Mesenchymal stem cell (in vitro differentiated cells and primary cell): ENCODE measurements around the gene IGSF23.

ENCODE experiments used
- DNase-seq: peaks from one replicate; pipeline ENCODE4 v3.0.0-alpha.2; 2013
- H2AFZ ChIP-seq: one replicate; pipeline ENCODE4 v1.6.1; 2013; ENCODE audit warnings: low read depth, mild to moderate bottlenecking, control low read depth, inconsistent platforms, low read length, moderate library complexity
- H2AK5ac ChIP-seq: 2 replicates; pipeline ENCODE4 v1.6.1; 2013; ENCODE audit warnings: low read length, moderate library complexity, mild to moderate bottlenecking, inconsistent platforms; ENCODE audit not compliant: severe bottlenecking
- H2BK120ac ChIP-seq: one replicate; pipeline ENCODE4 v1.6.1; 2013; ENCODE audit warnings: low read depth, mild to moderate bottlenecking, inconsistent platforms, low read length, moderate library complexity
- H2BK12ac ChIP-seq, 2 experiments: one replicate each; pipeline ENCODE4 v1.6.1; 2013; ENCODE audit warnings: inconsistent platforms in 2 of 2, low read length in 2 of 2, mild to moderate bottlenecking in 2 of 2, moderate library complexity in 2 of 2, control low read depth in 1 of 2
- H2BK15ac ChIP-seq: one replicate; pipeline ENCODE4 v1.6.1; 2013; ENCODE audit warnings: mild to moderate bottlenecking, low read depth, inconsistent platforms; ENCODE audit not compliant: poor library complexity, severe bottlenecking
- H2BK5ac ChIP-seq: 2 replicates; pipeline ENCODE4 v1.6.1; 2013; ENCODE audit warnings: low read depth, mild to moderate bottlenecking, low read length, control low read depth, inconsistent platforms; ENCODE audit not compliant: poor library complexity, severe bottlenecking
- H3K14ac ChIP-seq, 2 experiments: one replicate each; pipeline ENCODE4 v1.6.1; 2013; ENCODE audit warnings: inconsistent platforms in 2 of 2, low read length in 2 of 2, control low read depth in 1 of 2, mild to moderate bottlenecking in 1 of 2, moderate library complexity in 1 of 2
- H3K18ac ChIP-seq, 2 experiments: one replicate each; pipeline ENCODE4 v1.6.1; 2013; ENCODE audit warnings: inconsistent platforms in 2 of 2, low read length in 2 of 2, control low read depth in 1 of 2, low read depth in 1 of 2, mild to moderate bottlenecking in 1 of 2
- H3K23ac ChIP-seq, 2 experiments: one replicate each; pipeline ENCODE4 v1.6.1; 2013; ENCODE audit warnings: inconsistent platforms in 2 of 2, low read length in 2 of 2, mild to moderate bottlenecking in 2 of 2, moderate library complexity in 2 of 2, control low read depth in 1 of 2
- H3K27ac ChIP-seq: 2 replicates; pipeline ENCODE4 v1.5.1; 2013; ENCODE audit warnings: mild to moderate bottlenecking, moderate library complexity, low read length, control low read depth, inconsistent platforms; ENCODE audit not compliant: poor library complexity, severe bottlenecking
- H3K27me3 ChIP-seq, 2 experiments: 2 replicates each; pipeline versions ENCODE4 v1.6.1 to v1.7.0; 2013; ENCODE audit warnings: low read length in 2 of 2, mild to moderate bottlenecking in 2 of 2, moderate library complexity in 2 of 2, control low read depth in 1 of 2, inconsistent platforms in 1 of 2; ENCODE audit not compliant: control insufficient read depth in 1 of 2, insufficient read depth in 1 of 2
- H3K36me3 ChIP-seq, 2 experiments: 2 replicates each; pipeline versions ENCODE4 v1.6.1 to v1.7.0; 2013; ENCODE audit warnings: low read length in 2 of 2, control low read depth in 1 of 2, inconsistent platforms in 1 of 2, low read depth in 1 of 2, mild to moderate bottlenecking in 1 of 2; ENCODE audit not compliant: insufficient read depth in 2 of 2, control insufficient read depth in 1 of 2
- H3K4ac ChIP-seq, 2 experiments: one replicate each; pipeline ENCODE4 v1.6.1; 2013; ENCODE audit warnings: inconsistent platforms in 2 of 2, low read length in 2 of 2, mild to moderate bottlenecking in 2 of 2, moderate library complexity in 2 of 2, control low read depth in 1 of 2, low read depth in 1 of 2
- H3K4me1 ChIP-seq: 2 replicates; pipeline ENCODE4 v1.6.1; 2013; ENCODE audit warnings: low read depth, low read length, control low read depth; ENCODE audit not compliant: control insufficient read depth, insufficient read depth
- H3K4me2 ChIP-seq: 2 replicates; pipeline ENCODE4 v1.6.1; 2013; ENCODE audit warnings: low read length, mild to moderate bottlenecking, inconsistent platforms; ENCODE audit not compliant: poor library complexity, severe bottlenecking
- H3K4me3 ChIP-seq, 2 experiments: 2 replicates each; pipeline versions ENCODE4 v1.5.1 to v1.7.0; 2013; ENCODE audit warnings: low read length in 2 of 2, mild to moderate bottlenecking in 2 of 2, control low read depth in 1 of 2, low read depth in 1 of 2; ENCODE audit not compliant: insufficient read depth in 1 of 2
- H3K79me1 ChIP-seq: replicated peaks from 2 replicates; pipeline ENCODE4 v1.6.1; 2013; ENCODE audit warnings: mild to moderate bottlenecking, control low read depth, low read length, inconsistent platforms; ENCODE audit not compliant: poor library complexity, severe bottlenecking
- H3K9ac ChIP-seq: 2 replicates; pipeline ENCODE4 v1.7.0; 2013; ENCODE audit warnings: mild to moderate bottlenecking, low read length, moderate library complexity
- H3K9me3 ChIP-seq: 2 replicates; pipeline ENCODE4 v1.7.0; 2013; ENCODE audit warnings: mild to moderate bottlenecking, low read length; ENCODE audit not compliant: control insufficient read depth
- H4K8ac ChIP-seq: one replicate; pipeline ENCODE4 v1.6.1; 2013; ENCODE audit warnings: inconsistent platforms, mild to moderate bottlenecking, low read length, moderate library complexity
- H4K91ac ChIP-seq: one replicate; pipeline ENCODE4 v1.6.1; 2013; ENCODE audit warnings: mild to moderate bottlenecking, low read length, inconsistent platforms
- WGBS: methylation state at CpG from one replicate; pipeline ENCODE4 v1.1.7; 2013; ENCODE audit warnings: mixed read lengths; 5-methylcytosine and 5-hydroxymethylcytosine counted together

IGSF23 gene

DNA sequence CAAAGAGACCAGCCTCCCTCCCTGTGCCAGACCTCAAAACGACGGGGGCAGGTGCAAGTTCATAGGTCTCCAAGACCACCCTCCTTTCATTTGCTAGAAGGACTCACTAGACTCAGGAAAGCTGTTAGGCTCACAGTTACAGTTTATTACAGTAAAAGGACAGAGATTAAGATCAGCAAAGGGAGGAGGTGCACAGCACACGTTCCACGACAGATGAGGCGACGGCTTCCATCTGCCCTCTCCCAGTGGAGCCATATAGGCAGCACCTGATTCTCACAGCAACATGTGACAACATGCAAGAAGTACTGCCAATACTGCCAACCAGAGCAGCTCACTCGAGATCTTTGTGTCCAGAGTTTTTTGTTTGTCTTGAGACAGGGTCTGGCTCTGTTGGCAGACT, 48.5 kb downstream of the IGSF23 start:
- H3K23ac ChIP-seq = no peak overlapping the region

GRCh38 chr19:44662691-44663385, 49.5 kb downstream of the IGSF23 start:
- no peak overlapping the region for H2AK5ac ChIP-seq
- no peak overlapping the region for H3K4me3 ChIP-seq
- peak overlapping the region in 1 of 2 experiments; percentile 11 for H3K18ac ChIP-seq
- no peak overlapping the region for H3K14ac ChIP-seq
- H3K27ac ChIP-seq = no peak overlapping the region
- H3K27me3 ChIP-seq = no peaks in the 10 kb centered on the region
- H3K4me1 ChIP-seq = no peaks in the 10 kb centered on the region
- no peak overlapping the region for H4K8ac ChIP-seq
- no peak overlapping the region for H2AFZ ChIP-seq
- H3K4ac ChIP-seq = no peak overlapping the region
- no peak overlapping the region for H4K91ac ChIP-seq
- H3K9ac ChIP-seq = no peak overlapping the region
- no peak overlapping the region for H3K4me2 ChIP-seq
- peaks cover 50 to 58% of the 10 kb centered on the region in 2 experiments for H3K36me3 ChIP-seq
- 69% methylated on average over 7 of the region's 7 CpGs for WGBS
- H3K23ac ChIP-seq = peak overlapping the region in 1 of 2 experiments; percentile 14
- DNase-seq = peak; percentile 56
- no peaks in the 10 kb centered on the region for H3K9me3 ChIP-seq
- no peak overlapping the region for H2BK12ac ChIP-seq
- H2BK120ac ChIP-seq = no peak overlapping the region
- no peak overlapping the region for H2BK5ac ChIP-seq
- H3K79me1 ChIP-seq = peaks cover 17% of the 10 kb centered on the region
- no peak overlapping the region for H2BK15ac ChIP-seq

More for the DNA sequence above, 48.5 kb downstream of the IGSF23 start:
- Histone ChIP-seq H3K14ac (no peak overlapping the region), H2AFZ (no peak overlapping the region), H3K4me1 (peaks cover 3% of the 10 kb centered on the region), H2BK12ac (no peak overlapping the region), H3K4me3 (no peak overlapping the region), H3K4me2 (no peak overlapping the region), H3K18ac (no peak overlapping the region), H3K4ac (no peak overlapping the region), H4K91ac (no peak overlapping the region), H3K36me3 (peaks cover 53 to 67% of the 10 kb centered on the region in 2 experiments), H2BK120ac (no peak overlapping the region), H3K9ac (no peak overlapping the region), H3K79me1 (peaks cover 24% of the 10 kb centered on the region), H3K9me3 (no peaks in the 10 kb centered on the region), H3K27ac (no peak overlapping the region), H2BK15ac (no peak overlapping the region), H4K8ac (no peak overlapping the region), H2BK5ac (no peak overlapping the region), H2AK5ac (no peak overlapping the region), H3K27me3 (no peaks in the 10 kb centered on the region)
- 86% methylated on average over 7 of the region's 7 CpGs for WGBS
- DNase-seq = no peak

GRCh38 chr19:44663996-44664395, 50.6 kb downstream of the IGSF23 start:
- Histone ChIP-seq H3K4ac (no peak overlapping the region), H3K79me1 (peaks cover 8% of the 10 kb centered on the region), H3K23ac (no peak overlapping the region), H2BK15ac (no peak overlapping the region), H3K27me3 (no peaks in the 10 kb centered on the region), H3K27ac (no peak overlapping the region), H4K8ac (no peak overlapping the region), H2BK12ac (no peak overlapping the region), H3K14ac (no peak overlapping the region), H3K4me1 (no peaks in the 10 kb centered on the region), H3K4me3 (no peak overlapping the region), H3K36me3 (peaks cover 38 to 48% of the 10 kb centered on the region in 2 experiments), H3K9ac (no peak overlapping the region), H3K4me2 (no peak overlapping the region), H2AK5ac (no peak overlapping the region), H3K9me3 (no peaks in the 10 kb centered on the region), H3K18ac (no peak overlapping the region), H2BK5ac (no peak overlapping the region), H2BK120ac (no peak overlapping the region), H4K91ac (no peak overlapping the region), H2AFZ (no peak overlapping the region)
- DNase-seq = no peak
- WGBS = 98% methylated on average over 5 of the region's 5 CpGs

DNA sequence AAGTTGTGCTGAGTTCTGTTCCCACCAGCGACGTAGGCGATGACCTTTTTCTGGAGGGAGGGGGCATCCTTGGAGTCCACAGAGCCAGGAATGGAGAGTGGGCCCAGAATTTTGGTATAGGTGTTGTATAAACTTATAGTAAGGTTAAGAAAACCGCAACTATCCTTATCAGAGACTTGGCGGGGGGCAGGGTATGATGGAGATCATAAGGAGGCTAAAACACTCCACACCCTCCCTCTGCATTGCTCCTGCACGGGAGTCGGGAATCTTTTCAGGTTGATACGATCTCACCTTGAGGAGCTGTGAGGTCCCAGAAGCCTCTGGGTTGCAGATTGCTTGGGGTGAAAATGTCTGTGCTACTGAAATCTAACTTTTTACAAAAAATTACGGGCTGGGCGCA, 51.6 kb downstream of the IGSF23 start:
- Histone ChIP-seq H4K8ac (no peak overlapping the region), H4K91ac (no peak overlapping the region), H3K14ac (no peak overlapping the region), H2BK120ac (no peak overlapping the region), H3K27ac (no peak overlapping the region), H2BK15ac (no peak overlapping the region), H3K27me3 (no peaks in the 10 kb centered on the region), H3K4me2 (no peak overlapping the region), H2BK12ac (no peak overlapping the region), H3K18ac (no peak overlapping the region), H2BK5ac (no peak overlapping the region), H2AK5ac (no peak overlapping the region), H2AFZ (no peak overlapping the region), H3K23ac (no peak overlapping the region), H3K79me1 (peaks cover 3% of the 10 kb centered on the region), H3K4me3 (no peak overlapping the region), H3K4me1 (no peaks in the 10 kb centered on the region), H3K9ac (no peak overlapping the region), H3K9me3 (no peaks in the 10 kb centered on the region), H3K4ac (no peak overlapping the region), H3K36me3 (peaks cover 30 to 38% of the 10 kb centered on the region in 2 experiments)
- 99% methylated on average over 8 of the region's 10 CpGs for WGBS
- DNase-seq = no peak
